ENCODE results near the gene RNPS1. TPM values are rescaled to one million over a fixed set of nuclear protein-coding genes. Genes with fewer than 3 reads are reported as not detected.

Gene RNPS1
- total and polyA plus RNA-seq, 9 of the 15 experiments (the other 6 are each of a cell fraction or from before 2014, with no cell fraction given), result 44.9 to 338 (median 202) TPM

DNA sequence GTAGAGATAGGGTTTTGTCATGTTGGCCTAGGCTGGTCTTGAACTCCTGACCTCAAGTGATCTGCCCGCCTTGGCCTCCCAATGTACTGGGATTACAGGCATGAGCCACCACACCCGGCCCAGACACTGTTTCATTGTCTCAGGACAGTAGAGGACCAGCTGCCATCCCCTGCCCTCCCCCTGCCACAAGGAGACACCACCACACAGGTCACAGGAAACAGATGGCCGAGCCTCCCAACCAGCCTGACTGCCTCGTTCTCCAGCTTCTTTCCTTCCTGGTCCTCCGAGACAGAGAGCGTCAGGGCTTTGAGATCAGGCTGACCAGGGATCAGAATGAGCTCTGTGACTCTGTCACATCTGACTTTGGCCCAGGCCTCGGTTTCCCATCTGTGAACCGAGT is 20.8 kb upstream of the RNPS1 start:
- H2AFZ ChIP-seq (ENCODE audit: low read depth, low read length), result no peak overlapping the region
- H3K4me3 ChIP-seq, result no peak overlapping the region
- FAIRE-seq (no peak), DNase-seq (ENCODE audit: extremely low read depth in 1 of 4, low spot score in 3 of 4) (no peak), ATAC-seq (no peak)
- no peak overlapping the region for H3K4me2 ChIP-seq (ENCODE audit: insufficient read depth, low read length)
- no TSS peak for BruUV-seq (replicated peaks)
- no peaks in the 10 kb centered on the region for H3K27me3 ChIP-seq (ENCODE audit: control insufficient read depth in 2 of 2, insufficient read depth in 2 of 2, low read length in 2 of 2)
- TF ChIP-seq, protein P1, sequence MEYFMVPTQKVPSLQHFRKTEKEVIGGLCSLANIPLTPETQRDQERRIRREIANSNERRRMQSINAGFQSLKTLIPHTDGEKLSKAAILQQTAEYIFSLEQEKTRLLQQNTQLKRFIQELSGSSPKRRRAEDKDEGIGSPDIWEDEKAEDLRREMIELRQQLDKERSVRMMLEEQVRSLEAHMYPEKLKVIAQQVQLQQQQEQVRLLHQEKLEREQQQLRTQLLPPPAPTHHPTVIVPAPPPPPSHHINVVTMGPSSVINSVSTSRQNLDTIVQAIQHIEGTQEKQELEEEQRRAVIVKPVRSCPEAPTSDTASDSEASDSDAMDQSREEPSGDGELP (CRISPR knock-in tag; IDR thresholded peaks at IDR 0.05; ENCODE audit: borderline replicate concordance), result no peak
- no peak for TF ChIP-seq ZFPM2 (CRISPR knock-in tag; IDR thresholded peaks at IDR 0.05)
- TF ChIP-seq CTBP1 (IDR thresholded peaks at IDR 0.05; ENCODE audit: borderline replicate concordance), result no peak
- TF ChIP-seq ZNF197 (CRISPR knock-in tag; IDR thresholded peaks at IDR 0.05; ENCODE audit: low read depth), result no peak
- no peak for TF ChIP-seq CAMTA2 (CRISPR knock-in tag; conservative IDR thresholded peaks at IDR 0.05)
- no peak for TF ChIP-seq THRAP3 (IDR thresholded peaks at IDR 0.05; ENCODE audit: borderline replicate concordance)
- no peak for TF ChIP-seq ELF2 (CRISPR knock-in tag; IDR thresholded peaks at IDR 0.05)
- TF ChIP-seq C11orf30 (IDR thresholded peaks at IDR 0.05; ENCODE audit: low read depth), result no peak
- TF ChIP-seq SMAD2 (IDR thresholded peaks at IDR 0.05; ENCODE audit: low read depth, low read length), result no peak
- no peak for TF ChIP-seq RBM17 (IDR thresholded peaks at IDR 0.05; ENCODE audit: borderline replicate concordance, low read depth, low read length)
- TF ChIP-seq SRSF7 (optimal IDR thresholded peaks at IDR 0.05; ENCODE audit: low read depth, low read length), result no peak
- TF ChIP-seq, protein P2, sequence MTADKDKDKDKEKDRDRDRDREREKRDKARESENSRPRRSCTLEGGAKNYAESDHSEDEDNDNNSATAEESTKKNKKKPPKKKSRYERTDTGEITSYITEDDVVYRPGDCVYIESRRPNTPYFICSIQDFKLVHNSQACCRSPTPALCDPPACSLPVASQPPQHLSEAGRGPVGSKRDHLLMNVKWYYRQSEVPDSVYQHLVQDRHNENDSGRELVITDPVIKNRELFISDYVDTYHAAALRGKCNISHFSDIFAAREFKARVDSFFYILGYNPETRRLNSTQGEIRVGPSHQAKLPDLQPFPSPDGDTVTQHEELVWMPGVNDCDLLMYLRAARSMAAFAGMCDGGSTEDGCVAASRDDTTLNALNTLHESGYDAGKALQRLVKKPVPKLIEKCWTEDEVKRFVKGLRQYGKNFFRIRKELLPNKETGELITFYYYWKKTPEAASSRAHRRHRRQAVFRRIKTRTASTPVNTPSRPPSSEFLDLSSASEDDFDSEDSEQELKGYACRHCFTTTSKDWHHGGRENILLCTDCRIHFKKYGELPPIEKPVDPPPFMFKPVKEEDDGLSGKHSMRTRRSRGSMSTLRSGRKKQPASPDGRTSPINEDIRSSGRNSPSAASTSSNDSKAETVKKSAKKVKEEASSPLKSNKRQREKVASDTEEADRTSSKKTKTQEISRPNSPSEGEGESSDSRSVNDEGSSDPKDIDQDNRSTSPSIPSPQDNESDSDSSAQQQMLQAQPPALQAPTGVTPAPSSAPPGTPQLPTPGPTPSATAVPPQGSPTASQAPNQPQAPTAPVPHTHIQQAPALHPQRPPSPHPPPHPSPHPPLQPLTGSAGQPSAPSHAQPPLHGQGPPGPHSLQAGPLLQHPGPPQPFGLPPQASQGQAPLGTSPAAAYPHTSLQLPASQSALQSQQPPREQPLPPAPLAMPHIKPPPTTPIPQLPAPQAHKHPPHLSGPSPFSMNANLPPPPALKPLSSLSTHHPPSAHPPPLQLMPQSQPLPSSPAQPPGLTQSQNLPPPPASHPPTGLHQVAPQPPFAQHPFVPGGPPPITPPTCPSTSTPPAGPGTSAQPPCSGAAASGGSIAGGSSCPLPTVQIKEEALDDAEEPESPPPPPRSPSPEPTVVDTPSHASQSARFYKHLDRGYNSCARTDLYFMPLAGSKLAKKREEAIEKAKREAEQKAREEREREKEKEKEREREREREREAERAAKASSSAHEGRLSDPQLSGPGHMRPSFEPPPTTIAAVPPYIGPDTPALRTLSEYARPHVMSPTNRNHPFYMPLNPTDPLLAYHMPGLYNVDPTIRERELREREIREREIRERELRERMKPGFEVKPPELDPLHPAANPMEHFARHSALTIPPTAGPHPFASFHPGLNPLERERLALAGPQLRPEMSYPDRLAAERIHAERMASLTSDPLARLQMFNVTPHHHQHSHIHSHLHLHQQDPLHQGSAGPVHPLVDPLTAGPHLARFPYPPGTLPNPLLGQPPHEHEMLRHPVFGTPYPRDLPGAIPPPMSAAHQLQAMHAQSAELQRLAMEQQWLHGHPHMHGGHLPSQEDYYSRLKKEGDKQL (CRISPR knock-in tag; IDR thresholded peaks at IDR 0.05; ENCODE audit: borderline replicate concordance), result no peak
- TF ChIP-seq POLR2B (IDR thresholded peaks at IDR 0.05; ENCODE audit: low read depth, partially characterized antibody), result no peak
- TF ChIP-seq LARP7 (IDR thresholded peaks at IDR 0.05), result no peak
- no peak for TF ChIP-seq ZNF133 (CRISPR knock-in tag; IDR thresholded peaks at IDR 0.05)
- TF ChIP-seq, protein P3, sequence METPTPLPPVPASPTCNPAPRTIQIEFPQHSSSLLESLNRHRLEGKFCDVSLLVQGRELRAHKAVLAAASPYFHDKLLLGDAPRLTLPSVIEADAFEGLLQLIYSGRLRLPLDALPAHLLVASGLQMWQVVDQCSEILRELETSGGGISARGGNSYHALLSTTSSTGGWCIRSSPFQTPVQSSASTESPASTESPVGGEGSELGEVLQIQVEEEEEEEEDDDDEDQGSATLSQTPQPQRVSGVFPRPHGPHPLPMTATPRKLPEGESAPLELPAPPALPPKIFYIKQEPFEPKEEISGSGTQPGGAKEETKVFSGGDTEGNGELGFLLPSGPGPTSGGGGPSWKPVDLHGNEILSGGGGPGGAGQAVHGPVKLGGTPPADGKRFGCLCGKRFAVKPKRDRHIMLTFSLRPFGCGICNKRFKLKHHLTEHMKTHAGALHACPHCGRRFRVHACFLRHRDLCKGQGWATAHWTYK (CRISPR knock-in tag; IDR thresholded peaks at IDR 0.05), result no peak
- no peak for TF ChIP-seq ILF3 (IDR thresholded peaks at IDR 0.05; ENCODE audit: borderline replicate concordance)
- no peaks in the 10 kb centered on the region for H3K9me3 ChIP-seq (replicated peaks; ENCODE audit: control insufficient read depth, insufficient read depth, low read depth, low read length)
- no peaks in the 10 kb centered on the region for H3K9me1 ChIP-seq (ENCODE audit: control insufficient read depth, insufficient read depth, low read length)
- ChIA-PET POLR2A (interaction anchor here (0.7 to 1.2 kb wide), 5 partner anchors 18 to 110 kb away, joined by 3 to 4 read pairs (median 3); no protein-coding TSS in a partner anchor), CTCF (ENCODE audit: low intra/inter-chr PET ratio) (no interaction called here)
- no peak overlapping the region for H3K27ac ChIP-seq (ENCODE audit: extremely low read depth, low read depth, low read length)
- H3K79me2 ChIP-seq (ENCODE audit: control insufficient read depth, insufficient read depth, low read length), result no peaks in the 10 kb centered on the region
- intact Hi-C loops (cut with micrococcal nuclease), result no loop called here
- peaks cover 50% of the 10 kb centered on the region; the same call in 2 of the 3 replicates for H3K36me3 ChIP-seq (ENCODE audit: control insufficient read depth, insufficient read depth, low read length)
- in situ Hi-C loops (cut with MboI), result no loop called here
- H3K4me1 ChIP-seq (replicated peaks in 1 of 2; ENCODE audit: control insufficient read depth in 2 of 2, insufficient read depth in 2 of 2, low read length in 2 of 2), result peaks cover 0 to 8% of the 10 kb centered on the region in 2 experiments; a peak in 1 of 5 replicates
- WGBS (ENCODE audit: insufficient coverage, low coverage, missing lambda C conversion rate), result 81% methylated on average over 5 of the region's 8 CpGs
- no peaks in the 10 kb centered on the region for H4K20me1 ChIP-seq (replicated peaks; ENCODE audit: control insufficient read depth, insufficient read depth, low read length)
- no peak overlapping the region for H3K9ac ChIP-seq (ENCODE audit: insufficient read depth in 1 of 2, low read depth in 2 of 2, low read length in 2 of 2)

Measured in K562 (cell line).